ENCODE results near the gene RARB. TPM values are rescaled to one million over a fixed set of nuclear protein-coding genes. Genes with fewer than 3 reads are reported as not detected.

RARB gene
- total RNA-seq, 1 experiment from 2014 or later = not detected

GRCh38 chr3:25481386-25481785, 53.3 kb downstream of the RARB start:
- ChIA-PET POLR2A (interaction anchor here (0.6 kb wide), 1 partner anchor 25 kb away, joined by 3 read pairs; no protein-coding TSS in a partner anchor), CTCF (interaction anchor here (0.6 to 1.1 kb wide), 3 partner anchors 11 to 17 kb away, joined by 3 to 5 read pairs (median 4); no protein-coding TSS in a partner anchor)
- BruUV-seq (replicated peaks) = no TSS peak

GRCh38 chr3:25483456-25483855, 55.4 kb downstream of the RARB start:
- TF ChIP-seq CTCF (IDR thresholded peaks at IDR 0.05; ENCODE audit: unreplicated experiment) = no peak
- Mint-ChIP-seq H3K36me3 (ENCODE audit: insufficient read depth, unreplicated experiment) (no peaks in the 10 kb centered on the region), H3K9me3 (ENCODE audit: unreplicated experiment) (no peaks in the 10 kb centered on the region), H3K4me3 (ENCODE audit: unreplicated experiment) (no peak overlapping the region), H3K4me1 (ENCODE audit: insufficient read depth, unreplicated experiment) (peaks cover 6% of the 10 kb centered on the region), H3K27me3 (ENCODE audit: insufficient read depth, unreplicated experiment) (no peaks in the 10 kb centered on the region), H3K27ac (ENCODE audit: low read depth, unreplicated experiment) (no peak overlapping the region)
- ChIA-PET POLR2A (no interaction called here), CTCF (no interaction called here)
- intact Hi-C loops (cut with micrococcal nuclease) = no loop called here
- no TSS peak for BruUV-seq (replicated peaks)
- DNase-seq (ENCODE audit: unreplicated experiment) = no peak

More at GRCh38 chr3:25481386-25481785, 53.3 kb downstream of the RARB start:
- no peak for DNase-seq (ENCODE audit: unreplicated experiment)
- TF ChIP-seq CTCF (IDR thresholded peaks at IDR 0.05; ENCODE audit: unreplicated experiment) = no peak
- peaks cover 6% of the 10 kb centered on the region for H3K4me1 Mint-ChIP-seq (ENCODE audit: insufficient read depth, unreplicated experiment)
- H3K27ac Mint-ChIP-seq (ENCODE audit: low read depth, unreplicated experiment) = no peak overlapping the region
- H3K27me3 Mint-ChIP-seq (ENCODE audit: insufficient read depth, unreplicated experiment) = no peaks in the 10 kb centered on the region
- no peaks in the 10 kb centered on the region for H3K9me3 Mint-ChIP-seq (ENCODE audit: unreplicated experiment)
- intact Hi-C loops (cut with micrococcal nuclease) = no loop called here
- H3K36me3 Mint-ChIP-seq (ENCODE audit: insufficient read depth, unreplicated experiment) = no peaks in the 10 kb centered on the region
- H3K4me3 Mint-ChIP-seq (ENCODE audit: unreplicated experiment) = no peak overlapping the region

GRCh38 chr3:25485673-25486072, 57.6 kb downstream of the RARB start:
- intact Hi-C loops (cut with micrococcal nuclease) = no loop called here
- Mint-ChIP-seq H3K27ac (ENCODE audit: low read depth, unreplicated experiment) (no peak overlapping the region), H3K4me3 (ENCODE audit: unreplicated experiment) (no peak overlapping the region), H3K27me3 (ENCODE audit: insufficient read depth, unreplicated experiment) (no peaks in the 10 kb centered on the region), H3K36me3 (ENCODE audit: insufficient read depth, unreplicated experiment) (no peaks in the 10 kb centered on the region), H3K9me3 (ENCODE audit: unreplicated experiment) (no peaks in the 10 kb centered on the region), H3K4me1 (ENCODE audit: insufficient read depth, unreplicated experiment) (peaks cover 6% of the 10 kb centered on the region)
- ChIA-PET POLR2A (no interaction called here), CTCF (no interaction called here)
- TF ChIP-seq CTCF (IDR thresholded peaks at IDR 0.05; ENCODE audit: unreplicated experiment) = no peak
- DNase-seq (ENCODE audit: unreplicated experiment) = no peak
- BruUV-seq (replicated peaks) = no TSS peak

- Mint-ChIP-seq H3K4me1 (ENCODE audit: insufficient read depth, unreplicated experiment) (no peaks in the 10 kb centered on the region), H3K27me3 (ENCODE audit: insufficient read depth, unreplicated experiment) (no peaks in the 10 kb centered on the region), H3K4me3 (ENCODE audit: unreplicated experiment) (no peak overlapping the region), H3K27ac (ENCODE audit: low read depth, unreplicated experiment) (no peak overlapping the region), H3K36me3 (ENCODE audit: insufficient read depth, unreplicated experiment) (no peaks in the 10 kb centered on the region), H3K9me3 (ENCODE audit: unreplicated experiment) (no peaks in the 10 kb centered on the region)
- no TSS peak for BruUV-seq (replicated peaks)
- ChIA-PET POLR2A (no interaction called here), CTCF (no interaction called here)
- TF ChIP-seq CTCF (IDR thresholded peaks at IDR 0.05; ENCODE audit: unreplicated experiment) = no peak
- DNase-seq (ENCODE audit: unreplicated experiment) = no peak
- intact Hi-C loops (cut with micrococcal nuclease) = no loop called here
These were observed 58.9 kb downstream of the RARB start for GRCh38 chr3:25486932-25487331.
